T-cell (primary cell): ENCODE data around the gene CHRNA10. TPM values are rescaled to one million over a fixed set of nuclear protein-coding genes. Genes with fewer than 3 reads are reported as not detected.

ENCODE experiments used
- ATAC-seq, 4 experiments: fragments of 200-7000 bp in 3 of 4; fragments of 150-1000 bp in 1 of 4; cut with Tn5 transposase; replicated peaks in 1 of 4; 1 replicate in 3 of 4; 2 replicates in 1 of 4; pipeline ENCODE4 v1.10.0; 2021; ENCODE audit warnings: moderate library complexity in 3 of 4, mild to moderate bottlenecking in 2 of 4, moderate number of reproducible peaks in 1 of 4
- CTCF ChIA-PET, 2 donors: fragments of 300-600 bp; sonication (Branson Sonifier 250); formaldehyde crosslinking; loops; one replicate each; lab custom pipeline; 2022; ENCODE audit warnings: antibody characterized with exemption in 2 of 2; lab: Charles Lee
- POLR2A ChIA-PET, 2 donors: fragments of 300-600 bp; sonication (Branson Sonifier 250); formaldehyde crosslinking; loops; one replicate each; lab custom pipeline; 2022; ENCODE audit warnings: antibody characterized with exemption in 2 of 2; lab: Charles Lee
- DNase-seq, 35 experiments: peaks; one replicate each; pipeline versions ENCODE4 v3.0.0 to v3.0.0-alpha.2; 2013 to 2023
- H3K27ac ChIP-seq: one replicate; pipeline ENCODE4 v1.5.1; 2013; ENCODE audit warnings: low read length
- H3K27me3 ChIP-seq, 2 experiments: replicated peaks in 1 of 2; 1 replicate in 1 of 2; 2 replicates in 1 of 2; pipeline versions ENCODE4 v1.6.1 to v1.7.0; 2013; ENCODE audit warnings: low read length in 1 of 2, mixed read lengths in 1 of 2; ENCODE audit not compliant: control insufficient read depth in 2 of 2, insufficient read depth in 2 of 2; ENCODE audit errors: extremely low read depth in 1 of 2
- H3K36me3 ChIP-seq, 2 donors: 1 replicate in 1 of 2; 2 replicates in 1 of 2; pipeline versions ENCODE4 v1.6.1 to v1.7.0; 2013; ENCODE audit warnings: low read length in 1 of 2; ENCODE audit not compliant: control insufficient read depth in 2 of 2, insufficient read depth in 1 of 2; ENCODE audit errors: extremely low read depth in 1 of 2
- H3K4me1 ChIP-seq, 2 experiments: 1 replicate in 1 of 2; 2 replicates in 1 of 2; pipeline versions ENCODE4 v1.6.1 to v1.7.0; 2013; ENCODE audit warnings: low read length in 2 of 2, mixed read lengths in 1 of 2; ENCODE audit not compliant: insufficient read depth in 2 of 2, control insufficient read depth in 1 of 2; ENCODE audit errors: extremely low read depth in 1 of 2
- H3K4me3 ChIP-seq, 2 donors: 1 replicate in 1 of 2; 2 replicates in 1 of 2; pipeline versions ENCODE4 v1.5.1 to v1.7.0; 2013; ENCODE audit warnings: mild to moderate bottlenecking in 2 of 2, low read length in 1 of 2, moderate library complexity in 1 of 2; ENCODE audit not compliant: control insufficient read depth in 1 of 2; ENCODE audit errors: extremely low read depth in 1 of 2
- H3K9me3 ChIP-seq: 2 replicates; pipeline ENCODE4 v1.7.0; 2013
- H3K27ac Mint-ChIP-seq, 2 donors: one replicate each; pipeline ENCODE4 v1.8.0; 2020 to 2021; ENCODE audit warnings: mild to moderate bottlenecking in 2 of 2, mixed read lengths in 2 of 2
- H3K27me3 Mint-ChIP-seq, 2 donors: one replicate each; pipeline ENCODE4 v1.8.0; 2021 to 2022; ENCODE audit warnings: mixed read lengths in 2 of 2
- H3K36me3 Mint-ChIP-seq: one replicate; pipeline ENCODE4 v1.8.0; 2021; ENCODE audit warnings: mixed read lengths
- H3K4me1 Mint-ChIP-seq, 3 donors: one replicate each; pipeline ENCODE4 v1.8.0; 2020 to 2022; ENCODE audit warnings: mixed read lengths in 3 of 3, mild to moderate bottlenecking in 1 of 3
- H3K4me3 Mint-ChIP-seq, 3 donors: one replicate each; pipeline ENCODE4 v1.8.0; 2020 to 2022; ENCODE audit warnings: mild to moderate bottlenecking in 3 of 3, mixed read lengths in 3 of 3, moderate library complexity in 3 of 3
- H3K9me3 Mint-ChIP-seq, 3 donors: one replicate each; pipeline ENCODE4 v1.8.0; 2020 to 2022; ENCODE audit warnings: mixed read lengths in 3 of 3
- WGBS: methylation state at CpG from one replicate; pipeline ENCODE4 v1.1.5; 2013; ENCODE audit warnings: missing lambda C conversion rate; ENCODE audit not compliant: insufficient coverage; 5-methylcytosine and 5-hydroxymethylcytosine counted together
- total RNA-seq, 35 experiments: library from RNA in 6 of 35; stranded (reverse) in 6 of 35; fragments of 120-200 nt in 1 of 35; gene quantifications; one replicate each; pipeline versions ENCODE4 v1.2.1 to v1.2.4 and lab custom pipeline; 2013 to 2026

CHRNA10 gene
- total RNA-seq, 5 donors from 2014 or later (not counting 1 experiment from before 2014, with no cell fraction given), result 1.2 to 4.0 (median 2.4) TPM

- ATAC-seq (no peak), DNase-seq (no peak)
- CTCF ChIA-PET, result no interaction called here
- peaks cover 6 to 7% (median 7%) of the 10 kb centered on the region in 3 donors for H3K4me1 Mint-ChIP-seq
- Histone ChIP-seq H3K27me3 (no peaks in the 10 kb centered on the region), H3K4me1 (no peaks in the 10 kb centered on the region), H3K27ac (no peak overlapping the region), H3K9me3 (no peaks in the 10 kb centered on the region), H3K4me3 (no peak overlapping the region), H3K36me3 (peaks cover 12 to 92% of the 10 kb centered on the region in 2 donors)
- H3K36me3 Mint-ChIP-seq, result peaks cover 75% of the 10 kb centered on the region
- no peak overlapping the region for H3K4me3 Mint-ChIP-seq
- H3K27ac Mint-ChIP-seq, result no peak overlapping the region
- H3K9me3 Mint-ChIP-seq, result no peaks in the 10 kb centered on the region
- POLR2A ChIA-PET, result interaction anchor here in 1 of 2 donors (0.5 kb wide), 1 partner anchor 285 kb away, joined by 3 read pairs; no protein-coding TSS in a partner anchor
- 94% methylated on average over 6 of the region's 9 CpGs for WGBS
- H3K27me3 Mint-ChIP-seq, result no peaks in the 10 kb centered on the region
Observed at GRCh38 chr11:3683039-3683438, 11.9 kb upstream of the CHRNA10 start.

GRCh38 chr11:3679077-3679476, 7.9 kb upstream of the CHRNA10 start:
- Histone ChIP-seq H3K36me3 (peaks cover 15 to 95% of the 10 kb centered on the region in 2 donors), H3K4me1 (no peaks in the 10 kb centered on the region), H3K9me3 (no peaks in the 10 kb centered on the region), H3K4me3 (no peak overlapping the region), H3K27ac (no peak overlapping the region), H3K27me3 (no peaks in the 10 kb centered on the region)
- WGBS, result 94% methylated on average over 2 of the region's 3 CpGs
- DNase-seq (no peak), ATAC-seq (no peak)
- CTCF ChIA-PET, result no interaction called here
- Mint-ChIP-seq H3K27me3 (no peaks in the 10 kb centered on the region), H3K36me3 (peaks cover 75% of the 10 kb centered on the region), H3K4me3 (no peak overlapping the region), H3K9me3 (no peaks in the 10 kb centered on the region), H3K4me1 (peaks cover 6 to 7% (median 7%) of the 10 kb centered on the region in 3 donors), H3K27ac (no peak overlapping the region)
- POLR2A ChIA-PET, result no interaction called here

GRCh38 chr11:3675971-3676370, 4.8 kb upstream of the CHRNA10 start:
- Histone ChIP-seq H3K4me1 (no peaks in the 10 kb centered on the region), H3K4me3 (no peak overlapping the region), H3K36me3 (peaks cover 16 to 94% of the 10 kb centered on the region in 2 donors), H3K9me3 (no peaks in the 10 kb centered on the region), H3K27ac (no peak overlapping the region), H3K27me3 (no peaks in the 10 kb centered on the region)
- H3K4me3 Mint-ChIP-seq, result no peak overlapping the region
- POLR2A ChIA-PET, result no interaction called here
- H3K27ac Mint-ChIP-seq, result no peak overlapping the region
- no peak for DNase-seq
- CTCF ChIA-PET, result no interaction called here
- H3K4me1 Mint-ChIP-seq, result peaks cover 0 to 6% (median 0%) of the 10 kb centered on the region in 3 donors
- H3K36me3 Mint-ChIP-seq, result peaks cover 77% of the 10 kb centered on the region
- WGBS, result 97% methylated on average over 10 of the region's 11 CpGs
- ATAC-seq, result no peak
- no peaks in the 10 kb centered on the region for H3K9me3 Mint-ChIP-seq
- no peaks in the 10 kb centered on the region for H3K27me3 Mint-ChIP-seq

GRCh38 chr11:3674189-3674588, 3.0 kb upstream of the CHRNA10 start:
- ATAC-seq (no peak), DNase-seq (no peak)
- Mint-ChIP-seq H3K4me3 (no peak overlapping the region), H3K4me1 (no peaks in the 10 kb centered on the region), H3K27me3 (no peaks in the 10 kb centered on the region), H3K27ac (no peak overlapping the region), H3K9me3 (no peaks in the 10 kb centered on the region), H3K36me3 (peaks cover 79% of the 10 kb centered on the region)
- no CpG with 5 or more reads among the region's 1 CpG for WGBS
- H3K27me3 ChIP-seq, result no peaks in the 10 kb centered on the region
- no peaks in the 10 kb centered on the region for H3K4me1 ChIP-seq
- POLR2A ChIA-PET, result no interaction called here
- H3K4me3 ChIP-seq, result no peak overlapping the region
- H3K9me3 ChIP-seq, result no peaks in the 10 kb centered on the region
- H3K27ac ChIP-seq, result no peak overlapping the region
- CTCF ChIA-PET, result no interaction called here
- peaks cover 11 to 91% of the 10 kb centered on the region in 2 donors for H3K36me3 ChIP-seq

GRCh38 chr11:3669742-3670183, 1.4 kb downstream of the CHRNA10 start:
- Histone ChIP-seq H3K9me3 (no peaks in the 10 kb centered on the region), H3K4me3 (no peak overlapping the region), H3K27me3 (no peaks in the 10 kb centered on the region), H3K36me3 (peaks cover 17 to 66% of the 10 kb centered on the region in 2 donors), H3K27ac (no peak overlapping the region), H3K4me1 (no peaks in the 10 kb centered on the region)
- Mint-ChIP-seq H3K9me3 (no peaks in the 10 kb centered on the region), H3K36me3 (peaks cover 71% of the 10 kb centered on the region), H3K4me3 (no peak overlapping the region), H3K27ac (peak overlapping the region in 1 of 2 donors; percentile 34), H3K27me3 (no peaks in the 10 kb centered on the region), H3K4me1 (no peaks in the 10 kb centered on the region)
- 96% methylated on average over 3 of the region's 5 CpGs for WGBS
- CTCF ChIA-PET, result no interaction called here
- ATAC-seq (no peak), DNase-seq (no peak)
- POLR2A ChIA-PET, result no interaction called here

GRCh38 chr11:3669128-3669527, 2.1 kb downstream of the CHRNA10 start:
- Histone ChIP-seq H3K27me3 (no peaks in the 10 kb centered on the region), H3K27ac (no peak overlapping the region), H3K4me3 (no peak overlapping the region), H3K9me3 (no peaks in the 10 kb centered on the region), H3K36me3 (peaks cover 17 to 62% of the 10 kb centered on the region in 2 donors), H3K4me1 (no peaks in the 10 kb centered on the region)
- H3K4me3 Mint-ChIP-seq, result no peak overlapping the region
- no peak overlapping the region for H3K27ac Mint-ChIP-seq
- no peak for DNase-seq
- no peaks in the 10 kb centered on the region for H3K9me3 Mint-ChIP-seq
- 100% methylated on average over 3 of the region's 7 CpGs for WGBS
- ChIA-PET CTCF (no interaction called here), POLR2A (no interaction called here)
- H3K36me3 Mint-ChIP-seq, result peaks cover 70% of the 10 kb centered on the region
- no peaks in the 10 kb centered on the region for H3K4me1 Mint-ChIP-seq
- H3K27me3 Mint-ChIP-seq, result no peaks in the 10 kb centered on the region
- no peak for ATAC-seq
